8988T (cell line): Measurements from ENCODE around the gene CARD9.
"Not testable (repeated sequence)": the region's sequence is repeated elsewhere in the genome, so short reads cannot be mapped to it uniquely, and the experiment has no call there.

ENCODE experiments used
- DNase-seq: peaks from one replicate; pipeline ENCODE4 v3.0.0; 2011

CARD9 gene

GRCh38 chr9:136373300-136374182 lies at the start of gene CARD9:
Gene CARD9 (minus strand): TSS chr9:136373669. CDS start chr9:136372078, 1,591 bp downstream.
- DNase-seq, result no peak

- DNase-seq, result no peak
Observed at GRCh38 chr9:136422876-136423275, 49.4 kb upstream of the CARD9 start.

- no peak for DNase-seq
Observed at GRCh38 chr9:136421791-136422190, 48.3 kb upstream of the CARD9 start.

GRCh38 chr9:136419092-136419420 lies 45.6 kb upstream of the CARD9 start:
- DNase-seq, result no peak

- DNase-seq, result no peak
Observed at GRCh38 chr9:136418182-136419091, 45.0 kb upstream of the CARD9 start.

GRCh38 chr9:136416914-136417313 lies 43.4 kb upstream of the CARD9 start:
- no peak for DNase-seq

- no peak for DNase-seq
Observed at GRCh38 chr9:136416427-136416826, 43.0 kb upstream of the CARD9 start.

GRCh38 chr9:136412962-136413361 lies 39.5 kb upstream of the CARD9 start:
- DNase-seq, result no peak

- DNase-seq, result no peak
Observed at GRCh38 chr9:136411378-136411777, 37.9 kb upstream of the CARD9 start.

GRCh38 chr9:136410500-136411287 lies 37.2 kb upstream of the CARD9 start, which contains the start of the genes ENTR1 and PMPCA:
Gene ENTR1 (minus strand): TSS chr9:136410614. CDS start chr9:136410397, 217 bp downstream.
Gene PMPCA (plus strand): TSS chr9:136410658. CDS start chr9:136410669, 11 bp downstream.
- DNase-seq, result peak; percentile 96

- DNase-seq, result peak; percentile 70
Observed at GRCh38 chr9:136409557-136410455, 36.3 kb upstream of the CARD9 start.

GRCh38 chr9:136407911-136408310 lies 34.4 kb upstream of the CARD9 start:
- no peak for DNase-seq

GRCh38 chr9:136407061-136407460 lies 33.6 kb upstream of the CARD9 start:
- DNase-seq, result not testable (repeated sequence)

- not testable (repeated sequence) for DNase-seq
Observed at GRCh38 chr9:136405904-136406303, 32.4 kb upstream of the CARD9 start.

- DNase-seq, result no peak
Observed at GRCh38 chr9:136405481-136405880, 32.0 kb upstream of the CARD9 start.

- DNase-seq, result no peak
Observed at GRCh38 chr9:136404801-136405136, 31.3 kb upstream of the CARD9 start.

- no peak for DNase-seq
Observed at GRCh38 chr9:136403915-136404800, 30.7 kb upstream of the CARD9 start.

- DNase-seq, result no peak
Observed at GRCh38 chr9:136403538-136403914, 30.1 kb upstream of the CARD9 start.

- DNase-seq, result no peak
Observed at GRCh38 chr9:136402067-136402466, 28.6 kb upstream of the CARD9 start.

- DNase-seq, result no peak
Observed at GRCh38 chr9:136401173-136401922, 27.9 kb upstream of the CARD9 start.
